Coronary artery (tissue), 2 donors: ENCODE data around the gene RAVER1.

Experiments
- DNase-seq: peaks from one replicate; pipeline ENCODE4 v3.0.0-alpha.2; 2017; ENCODE audit warnings: low spot score
- H3K27ac ChIP-seq, 2 donors: fragments of 200-600 bp; sonication (generic); one replicate each; pipeline ENCODE4 v1.5.1; 2016 to 2019
- H3K4me3 ChIP-seq: fragments of 200-600 bp; sonication (generic); 2 replicates; pipeline ENCODE4 v1.5.1; 2016; ENCODE audit warnings: mild to moderate bottlenecking, moderate library complexity
- CTCF ChIP-seq: fragments of 200-600 bp; sonication (generic); IDR thresholded peaks from one replicate; pipeline ENCODE4 v1.5.1; 2019; ENCODE audit warnings: antibody characterized with exemption

RAVER1 gene

DNA sequence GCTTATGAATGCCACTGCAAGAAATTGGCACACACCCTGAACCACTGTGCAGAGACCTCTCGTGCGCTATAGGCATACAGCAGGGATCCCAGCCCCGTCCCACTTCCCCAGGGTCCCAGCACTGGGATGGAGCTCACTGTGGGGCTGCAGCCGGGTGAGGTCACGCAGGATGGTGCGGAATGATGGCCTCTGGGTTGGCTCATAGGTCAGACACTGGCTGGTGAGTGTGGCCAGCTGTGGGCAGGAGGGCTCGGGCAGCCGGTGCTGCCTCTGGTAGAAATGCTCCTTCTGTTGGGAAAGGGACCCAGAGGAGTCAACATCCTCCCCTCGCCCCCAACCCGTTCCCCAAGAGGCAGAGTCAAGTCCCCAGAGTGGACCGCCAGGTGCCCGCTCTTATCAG lies 23.1 kb upstream of the RAVER1 start:
- DNase-seq, result no peak
- no peak for TF ChIP-seq CTCF
- no peak overlapping the region for H3K27ac ChIP-seq
- no peak overlapping the region for H3K4me3 ChIP-seq

DNA sequence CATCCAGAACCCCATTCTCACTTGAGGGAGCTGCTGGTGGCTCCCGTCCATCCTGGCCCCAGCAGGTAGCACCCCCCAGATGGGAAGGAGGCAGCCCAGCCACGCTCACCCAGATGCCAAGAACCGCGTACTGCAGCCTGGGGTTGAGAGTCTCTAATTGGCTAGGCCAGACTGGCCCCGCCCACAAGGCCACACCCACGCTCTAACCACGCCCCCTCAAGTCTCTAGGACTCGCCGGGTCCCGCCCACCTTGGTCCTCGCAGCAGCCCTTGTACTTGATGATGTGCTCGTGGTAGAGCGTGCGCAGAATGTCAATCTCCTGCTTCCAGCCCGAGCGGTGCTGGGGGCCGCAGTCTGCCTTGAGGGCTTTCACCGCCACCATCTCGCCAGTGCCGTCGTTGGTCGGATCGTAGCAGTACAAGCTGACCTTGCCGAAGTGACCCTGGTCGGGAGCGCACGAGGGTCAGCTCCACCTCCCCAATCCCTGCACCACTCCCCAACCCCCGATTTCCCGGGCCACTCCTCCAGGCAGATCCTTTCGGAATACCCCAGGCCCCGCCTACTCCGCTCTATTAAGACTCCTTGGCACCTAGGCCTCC lies 20.6 kb upstream of the RAVER1 start:
- H3K4me3 ChIP-seq, result no peak overlapping the region
- TF ChIP-seq CTCF, result no peak
- DNase-seq, result no peak

DNA sequence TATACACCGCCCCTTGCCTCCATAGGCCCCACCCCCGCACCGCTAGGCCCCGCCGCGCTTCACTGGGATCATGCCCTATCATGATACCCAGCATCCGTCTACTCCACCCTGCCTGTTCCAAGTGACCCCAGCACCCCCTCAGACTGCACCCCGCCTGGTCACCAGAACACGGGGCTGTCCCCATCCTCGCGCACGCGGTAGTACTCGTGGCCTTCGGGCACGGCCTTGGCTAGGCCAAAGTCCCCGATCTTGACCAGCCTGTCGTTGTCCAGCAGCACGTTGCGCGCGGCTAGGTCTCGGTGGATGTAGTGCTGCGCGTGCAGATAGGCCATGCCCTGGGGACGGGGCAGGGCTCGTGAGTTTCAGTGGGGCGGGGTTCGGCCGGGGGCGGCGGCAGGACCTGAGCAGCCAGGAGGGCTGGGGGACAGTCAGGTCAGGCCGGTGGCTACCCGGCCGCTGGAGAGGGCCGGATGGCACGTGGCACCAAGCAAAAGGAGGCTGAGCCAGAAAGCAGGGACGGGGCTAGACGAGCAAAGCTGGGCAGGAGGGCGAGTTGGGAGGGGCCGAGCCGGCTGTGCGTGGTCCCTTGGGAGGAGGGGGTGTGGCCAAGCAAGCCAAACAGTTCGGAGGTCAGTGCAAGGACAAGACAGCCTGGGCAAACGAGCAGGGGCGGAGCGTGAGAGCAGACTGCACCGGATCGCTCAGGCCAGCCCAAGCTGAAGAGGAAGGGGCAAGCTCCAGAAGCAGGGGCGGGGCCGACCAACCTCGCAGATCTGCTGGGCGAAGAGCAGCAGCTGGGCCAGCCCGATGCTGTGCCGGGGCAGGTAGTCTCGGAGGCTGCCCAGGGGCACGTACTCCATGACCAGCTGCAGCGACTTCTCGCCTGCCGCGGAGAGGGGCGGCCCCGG lies 19.7 kb upstream of the RAVER1 start:
- DNase-seq, result no peak
- peak overlapping the region in 1 of 2 donors; percentile 54 for H3K27ac ChIP-seq
- H3K4me3 ChIP-seq, result peak overlapping the region; percentile 3
- no peak for TF ChIP-seq CTCF

More for the DNA sequence above, 20.6 kb upstream of the RAVER1 start:
- no peak overlapping the region for H3K27ac ChIP-seq

- DNase-seq, result no peak
- no peak overlapping the region for H3K27ac ChIP-seq
- H3K4me3 ChIP-seq, result no peak overlapping the region
- no peak for TF ChIP-seq CTCF
These were observed 13.2 kb upstream of the RAVER1 start for GRCh38 chr19:10346509-10346908.

DNA sequence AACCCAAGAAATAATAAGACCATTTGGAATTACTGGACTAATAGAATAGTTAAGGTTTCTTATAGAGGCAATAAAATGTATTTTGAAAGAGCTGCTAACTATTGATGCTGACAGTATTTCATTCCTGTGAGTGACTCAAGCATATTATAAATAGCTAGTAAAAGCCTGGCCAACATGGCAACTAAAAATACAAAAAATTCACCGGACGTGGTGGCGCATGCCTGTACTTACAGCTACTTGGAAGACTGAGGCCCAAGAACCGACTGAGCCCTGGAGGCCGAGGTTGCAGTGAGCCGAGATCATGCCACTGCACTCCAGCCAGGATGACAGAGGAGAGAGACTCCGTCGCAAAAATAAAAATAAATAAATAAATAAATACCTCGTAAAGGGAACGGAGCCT lies 11.5 kb upstream of the RAVER1 start:
- TF ChIP-seq CTCF, result no peak
- no peak for DNase-seq
- H3K27ac ChIP-seq, result peak overlapping the region in 1 of 2 donors; percentile 46

GRCh38 chr19:10343495-10343894 lies 10.2 kb upstream of the RAVER1 start:
- no peak for TF ChIP-seq CTCF
- DNase-seq, result no peak
- H3K4me3 ChIP-seq, result no peak overlapping the region
- no peak overlapping the region for H3K27ac ChIP-seq

More for the DNA sequence above, 11.5 kb upstream of the RAVER1 start:
- no peak overlapping the region for H3K4me3 ChIP-seq

DNA sequence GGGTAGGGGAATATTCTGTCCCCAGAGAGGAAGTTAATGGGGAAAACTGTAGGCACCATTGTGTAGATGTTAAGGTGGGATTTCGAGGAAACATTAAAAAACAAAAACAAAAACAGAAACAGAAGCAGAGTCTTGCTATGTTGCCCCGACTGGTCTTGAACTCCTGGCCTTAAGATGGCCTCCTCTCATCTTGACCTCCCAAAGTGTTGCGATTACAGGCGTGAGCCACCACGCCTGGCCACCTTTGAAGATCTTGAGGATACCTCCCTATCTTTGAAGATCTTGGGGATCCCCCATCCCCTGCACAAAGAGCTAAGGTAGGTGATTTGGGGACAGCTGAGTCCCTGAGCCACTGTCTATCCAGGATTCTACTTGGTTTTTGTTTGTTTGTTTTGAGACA lies 6.6 kb upstream of the RAVER1 start:
- no peak for TF ChIP-seq CTCF

More for the DNA sequence above, 6.6 kb upstream of the RAVER1 start:
- no peak for DNase-seq
- H3K4me3 ChIP-seq, result no peak overlapping the region
- no peak overlapping the region for H3K27ac ChIP-seq
